ENCODE data around the gene NACA.

DNA sequence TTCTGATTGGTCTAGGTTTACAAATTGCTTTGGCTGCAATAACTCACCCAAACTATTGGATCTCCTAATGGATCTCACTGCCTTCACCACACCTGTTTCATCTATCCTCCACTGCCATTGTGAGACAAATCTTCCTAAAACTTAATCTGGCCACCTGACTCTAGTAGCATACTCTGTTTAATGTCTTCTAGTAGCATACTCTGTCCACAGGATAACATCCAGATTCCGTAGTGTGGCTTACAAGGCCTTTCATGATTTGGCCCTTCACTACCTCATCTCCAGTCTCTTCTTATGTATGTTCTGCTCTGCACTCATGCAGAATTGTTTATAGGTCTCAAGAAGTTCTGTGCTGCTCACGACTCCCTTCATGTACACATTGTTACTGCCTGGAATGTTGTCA lies 48.0 kb upstream of the NACA start:
- no peak for TF ChIP-seq POLR2A (IDR thresholded peaks at IDR 0.05)
- TF ChIP-seq, protein P1, sequence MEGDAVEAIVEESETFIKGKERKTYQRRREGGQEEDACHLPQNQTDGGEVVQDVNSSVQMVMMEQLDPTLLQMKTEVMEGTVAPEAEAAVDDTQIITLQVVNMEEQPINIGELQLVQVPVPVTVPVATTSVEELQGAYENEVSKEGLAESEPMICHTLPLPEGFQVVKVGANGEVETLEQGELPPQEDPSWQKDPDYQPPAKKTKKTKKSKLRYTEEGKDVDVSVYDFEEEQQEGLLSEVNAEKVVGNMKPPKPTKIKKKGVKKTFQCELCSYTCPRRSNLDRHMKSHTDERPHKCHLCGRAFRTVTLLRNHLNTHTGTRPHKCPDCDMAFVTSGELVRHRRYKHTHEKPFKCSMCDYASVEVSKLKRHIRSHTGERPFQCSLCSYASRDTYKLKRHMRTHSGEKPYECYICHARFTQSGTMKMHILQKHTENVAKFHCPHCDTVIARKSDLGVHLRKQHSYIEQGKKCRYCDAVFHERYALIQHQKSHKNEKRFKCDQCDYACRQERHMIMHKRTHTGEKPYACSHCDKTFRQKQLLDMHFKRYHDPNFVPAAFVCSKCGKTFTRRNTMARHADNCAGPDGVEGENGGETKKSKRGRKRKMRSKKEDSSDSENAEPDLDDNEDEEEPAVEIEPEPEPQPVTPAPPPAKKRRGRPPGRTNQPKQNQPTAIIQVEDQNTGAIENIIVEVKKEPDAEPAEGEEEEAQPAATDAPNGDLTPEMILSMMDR (IDR thresholded peaks at IDR 0.05), result no peak

Measured in thyroid gland (tissue), 4 donors.